Neural progenitor cell (in vitro differentiated cells): ENCODE data around the gene NKD1.

ENCODE experiments used
- EZH2phosphoT487 ChIP-seq: fragments of 200-600 bp; sonication (generic); IDR thresholded peaks from 2 replicates; pipeline ENCODE4 v1.6.1; 2017; ENCODE audit warnings: antibody characterized with exemption
- TF ChIP-seq, protein P1 (sequence below): fragments of 200-600 bp; sonication (generic); IDR thresholded peaks from 2 replicates; pipeline ENCODE4 v1.5.1; 2017; ENCODE audit warnings: antibody characterized with exemption, mild to moderate bottlenecking

DNA sequence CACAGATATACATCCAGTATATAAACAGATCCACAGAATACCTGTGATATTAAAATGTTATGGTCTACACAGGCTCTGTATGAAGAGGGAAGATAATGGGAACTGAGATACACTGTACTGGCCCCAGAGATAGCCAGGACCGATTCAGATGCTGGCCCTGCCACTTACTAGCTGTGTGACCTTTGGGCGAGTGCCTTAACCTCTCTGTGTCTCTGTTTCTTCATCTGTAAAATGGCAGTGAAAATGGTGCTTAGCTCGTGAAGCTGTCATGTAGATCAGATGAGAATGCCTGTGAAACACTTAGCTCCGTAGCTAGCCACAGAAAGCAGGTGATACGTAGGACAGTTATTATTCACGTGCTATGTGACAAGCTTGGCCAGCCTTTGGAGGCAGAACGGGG, 22.2 kb downstream of the NKD1 start:
- TF ChIP-seq, protein P1, sequence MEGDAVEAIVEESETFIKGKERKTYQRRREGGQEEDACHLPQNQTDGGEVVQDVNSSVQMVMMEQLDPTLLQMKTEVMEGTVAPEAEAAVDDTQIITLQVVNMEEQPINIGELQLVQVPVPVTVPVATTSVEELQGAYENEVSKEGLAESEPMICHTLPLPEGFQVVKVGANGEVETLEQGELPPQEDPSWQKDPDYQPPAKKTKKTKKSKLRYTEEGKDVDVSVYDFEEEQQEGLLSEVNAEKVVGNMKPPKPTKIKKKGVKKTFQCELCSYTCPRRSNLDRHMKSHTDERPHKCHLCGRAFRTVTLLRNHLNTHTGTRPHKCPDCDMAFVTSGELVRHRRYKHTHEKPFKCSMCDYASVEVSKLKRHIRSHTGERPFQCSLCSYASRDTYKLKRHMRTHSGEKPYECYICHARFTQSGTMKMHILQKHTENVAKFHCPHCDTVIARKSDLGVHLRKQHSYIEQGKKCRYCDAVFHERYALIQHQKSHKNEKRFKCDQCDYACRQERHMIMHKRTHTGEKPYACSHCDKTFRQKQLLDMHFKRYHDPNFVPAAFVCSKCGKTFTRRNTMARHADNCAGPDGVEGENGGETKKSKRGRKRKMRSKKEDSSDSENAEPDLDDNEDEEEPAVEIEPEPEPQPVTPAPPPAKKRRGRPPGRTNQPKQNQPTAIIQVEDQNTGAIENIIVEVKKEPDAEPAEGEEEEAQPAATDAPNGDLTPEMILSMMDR, result no peak
- TF ChIP-seq EZH2phosphoT487, result no peak
